GM18526 (cell line): ENCODE data around the gene RBM22.

Source experiments
- POLR2A ChIP-seq: IDR thresholded peaks from 3 replicates; pipeline ENCODE4 v1.6.1; 2011; ENCODE audit not compliant: insufficient read length; ENCODE audit errors: extremely low read depth

The RBM22 gene

GRCh38 chr5:150700594-150701377 is at the start of gene RBM22:
TSS of gene RBM22 (minus strand) at chr5:150701062. CDS start at chr5:150700985, 77 bp downstream.
- peak; percentile 85 for TF ChIP-seq POLR2A

- no peak for TF ChIP-seq POLR2A
Measured at GRCh38 chr5:150750469-150750868, 49.6 kb upstream of the RBM22 start.

DNA sequence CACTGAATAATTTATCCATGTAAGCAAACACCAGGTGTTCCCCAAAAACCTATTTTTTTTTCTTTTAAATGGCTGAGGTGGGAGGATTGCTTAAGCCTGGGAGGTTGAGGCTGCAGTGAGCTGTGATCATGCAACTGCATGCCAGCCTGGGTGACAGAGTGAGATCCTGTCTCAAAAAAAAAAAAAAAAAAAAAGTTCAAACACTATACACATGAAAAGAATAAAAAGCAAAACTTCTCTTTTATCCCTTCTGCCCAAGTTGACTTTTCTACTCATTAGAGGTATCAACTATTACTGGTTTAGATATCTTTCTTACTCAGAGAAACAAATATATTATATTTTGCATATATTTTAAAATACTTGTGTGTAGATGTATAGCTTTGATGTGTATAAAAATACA is 40.1 kb upstream of the RBM22 start:
- no peak for TF ChIP-seq POLR2A

- no peak for TF ChIP-seq POLR2A
Measured at GRCh38 chr5:150738862-150739261, 38.0 kb upstream of the RBM22 start.

DNA sequence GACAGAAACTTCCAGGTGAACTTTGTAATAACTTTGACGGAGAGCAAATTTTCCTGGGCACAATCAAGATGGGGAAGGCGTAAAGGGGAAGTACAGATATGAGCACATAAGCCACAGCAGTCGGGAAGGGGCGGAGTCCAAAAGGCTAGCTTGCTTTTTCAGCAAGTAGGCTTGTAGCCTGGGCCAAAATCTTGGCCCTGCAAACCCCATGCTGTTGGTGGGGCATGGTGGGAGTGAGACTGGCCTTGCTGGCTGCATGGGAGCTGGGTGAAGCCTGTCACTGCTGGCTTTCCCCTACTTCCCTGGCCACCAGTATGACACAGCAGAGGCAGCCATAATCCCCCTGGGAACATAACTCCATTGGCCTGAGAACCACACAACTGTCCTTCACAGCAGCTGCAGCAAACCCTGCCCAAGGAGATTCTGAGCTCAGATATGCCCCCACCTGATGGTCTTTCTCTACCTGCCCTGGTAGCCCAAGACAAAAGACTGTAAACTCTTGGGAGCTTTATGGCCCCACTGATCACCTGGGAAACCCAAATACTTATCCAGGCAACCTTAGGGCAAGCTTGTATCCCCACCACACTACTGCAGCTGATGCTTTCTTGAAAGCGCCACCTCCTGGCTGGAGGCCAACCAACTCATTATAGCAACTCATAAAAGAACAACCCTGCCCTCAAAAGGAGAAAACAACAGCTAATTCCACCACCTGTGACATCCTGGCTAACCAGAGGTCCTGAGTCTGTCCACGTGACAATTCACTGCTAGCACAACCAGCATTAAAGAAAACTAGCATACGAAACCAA is 33.9 kb upstream of the RBM22 start:
- TF ChIP-seq POLR2A = no peak

DNA sequence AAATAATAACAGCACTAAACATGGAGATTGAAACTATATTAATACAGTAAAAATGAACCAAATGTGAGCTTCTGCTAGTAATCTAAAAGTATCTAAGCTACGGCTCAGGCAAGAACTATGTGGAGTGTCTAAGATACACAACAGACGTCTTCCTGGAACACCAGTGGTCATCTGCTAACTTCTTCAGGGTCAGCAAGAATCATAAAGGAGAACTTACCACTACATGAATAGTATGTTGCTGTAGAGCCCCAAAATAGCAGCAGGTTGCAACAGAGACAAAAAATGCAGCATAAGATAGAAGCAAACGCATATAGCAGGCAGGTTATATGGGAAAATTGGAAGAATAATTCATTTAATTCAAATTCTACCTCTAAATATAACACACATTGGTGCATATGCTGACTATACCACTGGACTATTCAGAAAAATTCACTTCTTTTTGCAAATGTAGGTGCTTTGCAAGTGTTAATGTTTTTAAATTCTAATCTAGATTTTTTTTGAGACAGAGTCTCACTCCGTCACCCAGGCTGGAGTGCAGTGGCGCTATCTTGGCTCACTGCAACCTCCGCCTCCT is 30.9 kb upstream of the RBM22 start:
- TF ChIP-seq POLR2A = no peak

DNA sequence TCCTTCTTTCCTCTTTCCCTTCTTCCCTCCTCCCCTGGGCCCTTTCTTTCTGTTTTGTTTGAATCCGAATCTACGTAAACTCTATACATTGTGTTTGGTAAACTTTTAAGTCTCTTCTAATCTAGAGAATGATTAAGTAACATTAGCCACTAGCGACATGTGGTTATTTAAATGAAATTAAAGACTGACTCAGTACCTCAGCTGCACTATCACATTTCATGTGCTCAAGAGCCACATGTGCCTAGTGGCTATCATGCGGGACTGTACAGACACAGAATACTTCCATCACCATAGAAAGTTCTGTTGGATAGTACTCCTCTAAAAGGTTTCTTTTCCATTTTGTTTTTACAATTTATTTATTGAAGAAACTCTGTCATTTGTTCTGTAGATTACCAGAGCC is 29.0 kb upstream of the RBM22 start:
- no peak for TF ChIP-seq POLR2A

DNA sequence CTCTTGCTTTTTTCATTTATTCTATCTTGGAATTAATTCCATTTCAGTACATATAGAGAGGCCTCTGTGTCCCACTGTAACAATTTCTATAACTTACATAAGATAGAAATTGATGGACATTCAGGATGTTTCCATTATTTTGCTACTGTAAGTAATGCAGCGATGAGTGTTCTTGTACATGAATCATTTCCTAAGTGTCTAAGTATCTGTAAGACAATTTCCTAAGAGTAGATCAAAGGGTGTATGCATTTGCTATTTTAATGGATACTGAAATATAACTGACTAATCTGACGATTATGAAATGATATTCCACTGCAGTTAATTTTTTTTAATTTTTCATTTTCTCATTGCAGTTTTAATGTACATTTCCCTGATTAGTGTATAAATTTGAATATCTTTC is 23.0 kb upstream of the RBM22 start:
- no peak for TF ChIP-seq POLR2A

- no peak for TF ChIP-seq POLR2A
Measured at GRCh38 chr5:150710165-150710564, 9.3 kb upstream of the RBM22 start.

GRCh38 chr5:150706776-150707390 is 6.0 kb upstream of the RBM22 start:
- TF ChIP-seq POLR2A = no peak

GRCh38 chr5:150703762-150704161 is 2.9 kb upstream of the RBM22 start:
- no peak for TF ChIP-seq POLR2A

DNA sequence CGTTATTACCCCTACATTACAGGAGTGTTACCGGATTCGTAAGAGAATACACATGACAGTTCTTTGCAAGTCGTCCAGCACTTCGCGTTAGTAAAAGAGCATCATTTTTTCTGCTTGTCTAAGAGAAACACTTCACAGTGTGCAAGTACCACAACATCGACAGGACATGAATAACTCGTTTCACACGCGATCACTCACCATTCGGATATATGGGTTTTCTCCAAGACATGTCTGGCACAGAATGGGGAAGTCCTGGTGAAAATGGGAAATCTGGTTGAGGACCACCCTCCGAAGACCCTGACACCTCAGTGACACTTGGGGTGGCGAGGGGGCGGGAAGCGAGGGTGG is 642 bp downstream of the RBM22 start:
- TF ChIP-seq POLR2A = no peak

- TF ChIP-seq POLR2A = no peak
Measured at GRCh38 chr5:150694612-150695011, 6.2 kb downstream of the RBM22 start.

GRCh38 chr5:150692276-150692675 is 8.6 kb downstream of the RBM22 start:
- no peak for TF ChIP-seq POLR2A

GRCh38 chr5:150690760-150691159 is 10.1 kb downstream of the RBM22 start:
- no peak for TF ChIP-seq POLR2A

GRCh38 chr5:150689120-150689519 is 11.7 kb downstream of the RBM22 start:
- TF ChIP-seq POLR2A = no peak
